Stimulated activated CD4-positive, alpha-beta T cell treated with anti-CD3 and anti-CD28 coated beads, Interleukin-1b, Interleukin-23, amount 100 ng/mL, for 1 hour (primary cell): Measurements from ENCODE around the gene UAP1L1.
"Not testable (repeated sequence)": the region's sequence is repeated elsewhere in the genome, so short reads cannot be mapped to it uniquely, and the experiment has no call there.

Source experiments
- DNase-seq, 2 donors: peaks; one replicate each; pipeline ENCODE4 v3.0.0-alpha.2; 2020; ENCODE audit warnings: low read depth in 2 of 2

Gene UAP1L1

GRCh38 chr9:137056739-137057415 is 20.4 kb upstream of the UAP1L1 start:
- DNase-seq, result no peak

- DNase-seq, result no peak
These were observed 19.8 kb upstream of the UAP1L1 start for GRCh38 chr9:137057545-137057944.

GRCh38 chr9:137058521-137059234 is 18.6 kb upstream of the UAP1L1 start:
- DNase-seq, result no peak

- DNase-seq, result no peak
These were observed 14.9 kb upstream of the UAP1L1 start for GRCh38 chr9:137062384-137062783.

- DNase-seq, result not testable (repeated sequence)
These were observed 14.5 kb upstream of the UAP1L1 start for GRCh38 chr9:137062798-137063197.

GRCh38 chr9:137063311-137064026 is 13.8 kb upstream of the UAP1L1 start:
- DNase-seq, result no peak

- DNase-seq, result peak in 1 of 2 donors; percentile 58
These were observed 13.1 kb upstream of the UAP1L1 start for GRCh38 chr9:137064027-137064879.

GRCh38 chr9:137064880-137065164 is 12.5 kb upstream of the UAP1L1 start:
- no peak for DNase-seq

GRCh38 chr9:137065336-137065967 is 11.9 kb upstream of the UAP1L1 start:
- no peak for DNase-seq

GRCh38 chr9:137066096-137066861 is 11.0 kb upstream of the UAP1L1 start:
- no peak for DNase-seq

GRCh38 chr9:137067860-137068538 is 9.3 kb upstream of the UAP1L1 start:
- peak; percentile 75 to 81 for DNase-seq

GRCh38 chr9:137068539-137069507 is 8.5 kb upstream of the UAP1L1 start:
- no peak for DNase-seq

GRCh38 chr9:137069508-137070091 is 7.7 kb upstream of the UAP1L1 start:
- DNase-seq, result no peak

- peak; percentile 55 to 64 for DNase-seq
These were observed 7.0 kb upstream of the UAP1L1 start, which contains the start of gene SAPCD2 for GRCh38 chr9:137070201-137070905. Gene SAPCD2, minus strand, starts transcription at chr9:137070557. Its CDS starts 97 bp downstream, at chr9:137070460.

- no peak for DNase-seq
These were observed 6.4 kb upstream of the UAP1L1 start for GRCh38 chr9:137070906-137071275.

- DNase-seq, result no peak
These were observed 6.0 kb upstream of the UAP1L1 start for GRCh38 chr9:137071282-137071681.

GRCh38 chr9:137073992-137074399 is 3.3 kb upstream of the UAP1L1 start:
- DNase-seq, result no peak
